ENCODE data around the gene FIBCD1.
"Not testable (repeated sequence)": the region's sequence is repeated elsewhere in the genome, so short reads cannot be mapped to it uniquely, and the experiment has no call there.

FIBCD1 gene

DNA sequence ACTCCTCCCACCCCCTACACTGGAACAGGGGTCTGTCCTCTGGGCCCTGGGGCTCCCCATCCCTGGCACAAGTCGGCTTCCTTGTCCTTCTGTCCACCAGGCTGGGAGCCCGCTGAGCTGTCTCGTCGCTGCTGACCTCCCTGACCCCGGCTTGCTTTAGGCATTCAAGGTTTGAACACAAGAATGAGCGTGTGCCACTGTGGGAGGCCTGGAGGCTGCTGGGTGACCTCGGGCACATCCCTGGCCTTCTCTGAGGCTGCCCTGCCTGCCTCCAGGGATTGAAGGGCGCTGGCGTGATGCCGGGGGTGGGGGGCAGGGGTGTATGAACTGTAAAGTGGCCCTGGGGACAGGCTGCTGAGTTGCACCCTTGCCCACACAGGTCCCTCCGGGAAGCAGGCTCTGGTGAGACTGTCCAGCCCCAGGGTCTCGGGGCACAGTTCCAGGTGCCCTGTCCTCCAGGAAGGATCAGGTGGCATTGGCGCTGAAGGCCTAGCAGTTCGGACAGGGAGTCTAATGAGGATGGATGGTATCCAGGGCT is 18.2 kb downstream of the FIBCD1 start:
- no peak for DNase-seq

DNA sequence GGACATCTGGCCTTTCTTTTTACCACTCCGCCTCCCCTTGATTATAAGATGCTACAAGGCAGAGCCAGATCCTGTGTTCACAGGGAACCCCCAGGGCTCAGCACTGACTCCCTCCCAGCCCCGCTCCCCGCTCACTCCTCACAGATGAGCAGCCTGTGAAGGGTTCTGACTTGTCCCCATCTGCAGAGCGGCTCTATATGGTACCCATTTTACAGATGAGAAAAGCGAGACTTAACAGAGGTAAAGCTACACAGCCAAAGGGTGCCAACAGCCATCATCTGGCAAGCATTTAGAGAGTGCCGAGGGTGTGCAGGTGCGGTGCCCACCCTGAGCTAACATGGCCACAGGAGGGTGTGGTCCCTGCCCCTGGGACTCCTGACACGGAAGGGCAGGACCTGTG is 18.8 kb downstream of the FIBCD1 start:
- DNase-seq, result no peak

DNA sequence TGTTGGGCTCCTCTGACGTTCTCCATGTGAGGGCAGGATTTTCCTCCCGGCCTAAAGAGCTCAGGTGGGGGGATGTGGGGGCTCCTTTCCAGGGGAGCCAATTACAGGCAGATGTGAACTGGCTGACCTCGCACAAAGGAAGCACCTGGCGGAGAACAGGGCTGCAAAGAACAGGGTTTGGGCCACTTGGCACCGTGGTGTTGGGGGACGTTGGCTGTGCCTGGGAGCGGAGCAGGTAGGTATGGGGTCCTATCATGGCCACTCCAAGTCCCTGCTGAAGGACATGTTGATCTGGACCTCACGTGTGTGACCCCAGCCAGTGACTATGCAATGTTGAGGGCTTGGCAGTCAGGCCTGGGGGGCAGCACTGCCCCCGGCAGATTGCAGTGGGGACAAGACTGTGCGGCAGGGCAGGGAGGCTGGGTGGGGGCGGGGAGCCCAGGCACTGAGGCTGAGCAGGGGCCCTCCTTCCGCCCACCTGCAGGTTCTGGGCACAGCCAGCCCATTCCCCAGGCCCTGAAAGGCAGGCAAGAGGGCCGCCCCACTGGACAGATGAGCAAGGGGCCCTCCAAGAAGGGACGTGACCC is 19.4 kb downstream of the FIBCD1 start:
- no peak for DNase-seq

DNA sequence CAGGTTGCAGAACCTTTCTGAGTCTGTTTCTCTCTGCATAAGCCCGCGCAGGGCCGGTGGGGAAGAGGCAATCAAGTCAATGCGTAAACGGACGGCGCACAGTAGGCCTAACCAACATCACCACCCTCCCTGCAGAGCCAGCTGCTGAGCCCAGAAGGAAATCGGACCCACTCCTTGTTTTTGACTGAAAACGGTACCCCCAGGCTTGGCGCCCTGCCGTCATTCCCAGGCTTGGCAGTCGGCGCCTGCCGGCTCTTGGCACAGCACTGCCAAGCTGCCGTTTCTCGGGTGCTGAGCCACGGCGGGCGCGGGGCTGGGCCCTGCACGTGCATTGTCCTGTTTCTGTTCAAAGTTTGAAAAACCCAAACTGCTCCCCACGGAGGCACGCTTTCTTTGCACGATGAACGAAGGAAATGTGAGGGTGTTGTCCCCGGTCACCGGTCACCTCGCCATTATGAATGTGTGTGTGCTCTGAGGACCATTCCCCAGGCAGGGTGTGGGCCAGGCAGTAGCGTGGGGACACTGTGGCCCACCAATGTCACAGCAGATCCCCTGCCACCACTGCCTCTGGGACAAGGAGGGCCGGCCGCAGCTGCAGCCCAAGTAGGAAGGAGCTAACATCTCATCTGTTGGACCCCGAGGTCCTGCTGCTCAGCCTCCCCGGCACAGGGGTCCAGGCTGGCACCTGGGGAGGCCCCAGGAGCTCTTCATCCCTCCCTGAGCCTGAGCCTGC is 20.1 kb downstream of the FIBCD1 start:
- no peak for DNase-seq

DNA sequence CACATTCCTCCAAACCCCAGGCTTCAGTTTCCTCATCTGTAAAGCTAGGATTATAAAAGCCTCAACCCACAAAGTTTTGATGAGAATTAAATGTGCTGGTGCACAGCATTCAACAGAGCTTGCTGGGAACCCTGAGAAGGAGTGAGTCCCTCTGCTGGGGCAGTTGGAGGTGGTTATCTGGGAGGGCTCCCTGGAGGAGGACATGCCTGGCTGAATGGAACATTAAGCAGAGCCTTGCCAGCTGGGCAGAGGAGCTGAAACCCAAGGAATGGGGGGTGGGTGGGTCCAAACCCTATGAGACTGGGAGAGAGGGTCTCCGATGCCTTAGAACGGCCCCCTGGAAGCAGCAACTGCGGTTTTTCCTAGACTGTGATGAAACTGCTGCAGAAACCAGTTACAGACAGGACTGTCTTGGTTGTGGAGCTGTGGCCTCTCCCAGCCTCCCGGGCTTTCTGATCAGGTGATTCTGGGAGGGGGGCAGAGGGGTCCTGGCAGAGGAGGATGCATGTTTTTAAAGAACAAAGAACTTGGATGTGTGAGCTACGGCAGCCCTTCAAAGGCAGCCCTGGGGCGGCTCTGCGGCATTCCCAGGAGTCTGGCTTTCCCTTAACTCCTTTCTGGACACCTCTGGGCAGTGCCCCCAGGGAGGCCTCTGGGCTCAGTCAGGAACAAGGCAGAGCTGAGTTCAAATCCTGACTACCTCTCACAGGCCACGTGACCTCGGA is 20.8 kb downstream of the FIBCD1 start:
- no peak for DNase-seq

DNA sequence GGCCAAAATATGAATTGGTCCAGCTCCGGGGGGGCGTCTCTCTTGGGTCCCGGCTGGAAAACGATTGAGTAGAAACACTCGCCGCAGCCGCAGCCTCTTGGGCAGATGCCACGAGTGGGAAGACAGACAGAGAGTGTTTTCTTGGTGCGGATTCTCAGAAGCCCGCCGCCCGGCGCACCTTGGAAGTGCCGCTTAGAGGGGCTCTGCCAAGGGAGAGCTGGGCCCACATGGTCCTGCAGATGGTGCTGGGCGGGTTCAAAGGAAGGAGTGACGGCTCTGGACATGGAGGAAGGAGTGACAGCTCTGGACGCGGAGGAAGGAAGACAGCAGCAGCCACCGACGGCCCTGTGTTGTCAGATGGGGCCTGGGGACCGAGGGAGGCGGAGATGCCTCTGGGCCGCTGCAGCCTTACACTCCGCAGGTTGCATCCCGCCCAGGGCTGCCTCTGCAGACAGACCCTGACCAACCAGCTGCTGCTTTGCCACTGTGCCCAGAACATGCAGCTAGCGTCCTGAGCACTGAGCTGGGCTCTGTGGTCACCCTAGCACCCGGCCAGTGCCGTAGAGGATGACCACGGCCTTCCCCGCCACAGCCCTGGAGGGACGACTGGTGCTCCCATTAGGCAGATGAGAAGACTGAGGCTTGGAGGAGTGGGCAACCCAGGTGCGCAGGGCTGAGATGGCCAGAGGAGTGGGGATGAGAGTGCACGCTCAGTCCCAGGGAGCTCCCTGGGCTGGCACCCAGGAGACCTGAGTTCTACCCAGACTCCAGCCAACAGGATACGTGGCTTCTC is 21.7 kb downstream of the FIBCD1 start:
- DNase-seq, result no peak

DNA sequence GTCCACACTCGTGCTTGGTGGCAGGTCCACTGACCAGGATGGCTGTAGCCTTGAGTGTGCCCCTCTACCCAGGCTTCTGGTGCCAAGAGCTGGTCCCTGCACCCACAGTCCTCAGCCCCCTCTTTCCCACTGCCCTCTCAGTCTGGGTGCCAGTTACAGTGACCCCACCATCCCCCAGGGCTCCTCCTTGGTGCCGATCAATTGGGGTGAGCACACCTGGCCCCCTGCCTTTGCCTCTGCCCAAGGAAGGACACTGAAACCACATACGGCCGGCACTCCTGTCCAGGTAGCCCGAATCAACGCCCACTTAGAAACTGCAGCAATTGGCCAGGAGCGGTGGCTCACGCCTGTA is 24.0 kb downstream of the FIBCD1 start:
- no peak for DNase-seq

DNA sequence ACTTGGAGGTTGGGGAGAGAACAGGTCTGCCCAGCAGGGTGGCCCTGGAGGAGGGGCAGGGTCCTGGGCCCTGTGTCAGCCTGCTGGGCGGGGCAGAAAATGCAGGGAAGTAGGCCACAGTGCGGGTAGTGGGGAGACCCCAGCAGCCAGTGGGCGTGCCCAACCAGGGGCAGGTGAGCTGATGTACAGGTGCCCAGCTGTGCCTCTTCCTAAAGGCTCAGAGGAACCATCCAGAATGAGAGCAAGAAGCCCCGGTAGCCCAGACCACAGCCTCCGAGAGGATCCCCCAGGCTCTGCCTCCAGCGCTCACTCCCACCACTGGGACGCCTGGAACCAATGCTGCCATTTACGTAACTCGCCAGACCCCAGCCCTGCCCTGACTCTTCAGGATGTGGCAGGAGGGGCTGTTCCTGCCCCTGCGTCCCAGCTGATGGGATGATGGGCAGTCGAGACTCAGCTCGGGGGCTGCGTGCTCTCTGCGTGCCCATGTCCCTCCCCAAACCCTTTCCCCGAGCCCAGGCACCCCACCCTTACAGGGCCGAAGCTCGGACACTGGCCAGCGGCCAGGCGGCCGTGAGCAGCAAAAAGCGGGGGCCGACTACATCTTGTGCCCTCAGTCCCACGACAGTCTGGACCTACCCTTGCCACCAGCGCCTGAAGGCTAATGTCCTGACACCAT is 24.5 kb downstream of the FIBCD1 start:
- no peak for DNase-seq

DNA sequence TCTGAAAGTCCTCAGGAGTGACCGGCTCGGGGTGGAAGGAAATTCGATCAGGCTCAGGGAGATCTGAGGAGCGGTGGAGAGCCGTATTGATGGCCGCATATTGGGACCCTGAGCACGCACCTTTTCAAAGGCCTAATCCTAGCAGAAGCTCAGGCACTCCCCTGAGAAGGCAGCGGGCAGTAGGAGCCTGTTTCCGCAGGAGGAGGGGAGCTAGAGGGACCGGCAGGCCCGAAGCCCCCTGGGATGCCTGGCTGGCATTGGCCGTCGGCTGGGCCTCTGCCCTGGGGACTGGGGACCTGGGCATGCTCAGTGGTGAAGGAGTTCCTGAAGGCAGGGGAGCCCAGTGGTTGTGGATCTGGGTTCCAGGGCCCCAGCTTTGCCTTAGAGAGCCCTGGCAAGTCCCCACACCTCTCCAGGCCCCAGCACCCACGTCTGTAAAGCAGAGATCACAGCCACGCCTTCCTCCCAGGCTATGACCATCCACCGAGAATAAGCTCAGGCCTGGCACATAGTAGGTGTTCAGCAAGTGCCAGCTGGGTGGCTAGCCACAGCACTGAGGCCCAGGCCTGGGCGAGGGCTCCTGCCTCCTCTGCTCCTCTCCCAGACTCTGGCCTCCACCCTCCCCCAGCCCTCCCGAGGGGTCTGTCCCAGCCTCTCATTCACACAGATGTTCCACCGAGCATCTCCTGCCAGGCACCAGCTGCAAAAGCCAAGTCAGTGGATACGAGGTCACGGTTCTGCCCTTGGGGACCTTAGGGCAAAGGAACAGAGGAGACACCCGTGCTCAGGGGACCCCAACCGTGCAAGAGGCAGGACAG is 25.2 kb downstream of the FIBCD1 start:
- no peak for DNase-seq

DNA sequence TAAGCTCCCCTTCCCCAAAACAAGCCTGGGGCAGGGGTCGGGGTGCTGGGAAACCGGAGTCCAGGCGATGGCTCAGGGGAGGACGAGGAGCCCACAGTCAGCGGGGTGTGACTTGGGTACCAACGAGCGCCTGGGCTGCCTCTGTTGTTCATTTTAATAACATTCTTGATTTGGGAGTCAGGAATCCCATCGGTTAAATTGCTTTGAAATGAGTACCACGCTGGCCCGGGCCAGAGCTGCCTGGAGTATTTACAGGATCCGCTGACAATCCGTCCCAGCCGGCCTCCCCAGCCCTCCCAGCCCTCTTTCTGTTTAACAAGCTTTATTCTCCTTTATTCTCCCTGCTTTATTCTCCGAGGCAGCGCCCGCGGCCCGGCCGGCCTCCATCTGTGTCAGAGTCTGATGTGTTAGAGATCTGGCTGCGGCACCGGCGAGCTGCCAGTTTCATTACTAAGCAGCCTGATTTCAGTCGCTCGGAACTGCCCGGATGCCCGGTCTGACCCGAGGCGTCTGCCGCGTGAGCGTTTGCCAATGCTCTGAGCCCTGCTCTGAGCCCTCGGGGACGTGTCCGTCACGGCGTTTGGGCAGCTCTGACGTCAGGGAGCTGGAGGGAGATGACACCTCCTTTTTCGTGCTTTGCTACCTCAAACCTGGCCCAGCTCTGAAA is 26.0 kb downstream of the FIBCD1 start:
- DNase-seq, result peak; percentile 41

DNA sequence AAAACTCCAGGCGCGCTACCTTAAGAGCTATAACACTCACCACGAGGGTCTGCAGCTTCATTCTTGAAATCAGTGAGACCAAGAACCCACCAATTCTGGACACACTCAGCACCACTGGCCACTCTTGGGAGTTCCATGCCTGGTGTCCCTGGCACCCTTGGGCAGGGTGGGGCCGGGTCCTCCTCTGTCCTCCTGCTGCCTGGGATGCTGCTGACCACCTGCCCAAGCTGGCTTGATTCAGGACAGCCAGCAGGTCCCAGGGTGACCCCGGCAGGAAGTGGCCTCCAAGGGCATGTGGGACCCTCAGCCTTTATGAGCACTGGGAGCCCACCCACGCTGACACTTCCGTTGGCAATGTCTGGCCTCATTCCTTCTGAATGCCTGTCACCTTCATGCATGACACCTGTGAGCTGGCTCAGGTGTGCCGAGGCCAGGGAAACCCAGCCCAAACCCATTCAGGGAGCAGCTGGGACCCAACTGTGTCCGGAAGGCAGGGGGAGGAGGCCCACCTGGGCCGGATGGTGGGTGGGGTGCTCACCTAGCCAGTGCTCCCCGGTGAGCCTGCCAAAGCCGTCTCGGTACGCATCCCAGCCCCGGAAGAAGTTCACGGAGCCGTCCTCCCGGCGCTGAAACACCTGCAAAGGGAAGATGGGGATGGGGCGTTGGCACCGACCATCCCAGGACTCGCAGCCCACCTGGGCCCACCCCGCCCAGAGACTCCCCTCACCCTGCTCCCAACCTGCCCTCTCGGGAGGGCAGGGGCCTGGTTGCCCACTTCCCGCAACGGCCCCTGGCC is 27.6 kb downstream of the FIBCD1 start:
- DNase-seq, result no peak

DNA sequence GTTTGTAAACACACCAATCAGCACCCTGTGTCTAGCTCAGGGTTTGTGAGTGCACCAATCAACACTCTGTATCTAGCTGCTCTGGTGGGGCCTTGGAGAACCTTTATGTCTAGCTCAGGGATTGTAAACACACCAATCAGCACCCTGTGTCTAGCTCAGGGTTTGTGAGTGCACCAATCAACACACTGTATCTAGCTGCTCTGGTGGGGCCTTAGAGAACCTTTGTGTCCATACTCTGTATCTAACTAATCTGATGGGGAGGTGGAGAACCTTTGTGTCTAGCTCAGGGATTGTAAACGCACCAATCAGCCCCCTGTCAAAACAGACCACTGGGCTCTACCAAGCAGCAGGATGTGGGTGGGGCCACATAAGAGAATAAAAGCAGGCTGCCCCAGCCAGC is 28.4 kb downstream of the FIBCD1 start:
- DNase-seq, result not testable (repeated sequence)

DNA sequence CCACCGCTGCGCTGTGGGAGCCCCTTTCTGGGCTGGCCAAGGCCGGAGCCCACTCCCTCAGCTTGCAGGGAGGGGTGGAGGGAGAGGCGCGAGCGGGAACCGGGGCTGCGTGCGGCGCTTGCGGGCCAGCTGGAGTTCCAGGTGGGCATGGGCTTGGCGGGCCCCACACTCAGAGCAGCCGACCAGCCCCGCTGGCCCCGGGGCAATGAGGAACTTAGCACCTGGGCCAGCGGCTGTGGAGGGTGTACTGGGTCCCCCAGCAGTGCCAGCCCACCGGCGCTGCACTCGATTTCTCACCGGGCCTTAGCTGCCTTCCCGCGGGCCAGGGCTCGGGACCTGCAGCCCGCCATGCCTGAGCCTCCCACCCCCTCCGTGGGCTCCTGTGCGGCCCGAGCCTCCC is 29.0 kb downstream of the FIBCD1 start:
- DNase-seq, result not testable (repeated sequence)

DNA sequence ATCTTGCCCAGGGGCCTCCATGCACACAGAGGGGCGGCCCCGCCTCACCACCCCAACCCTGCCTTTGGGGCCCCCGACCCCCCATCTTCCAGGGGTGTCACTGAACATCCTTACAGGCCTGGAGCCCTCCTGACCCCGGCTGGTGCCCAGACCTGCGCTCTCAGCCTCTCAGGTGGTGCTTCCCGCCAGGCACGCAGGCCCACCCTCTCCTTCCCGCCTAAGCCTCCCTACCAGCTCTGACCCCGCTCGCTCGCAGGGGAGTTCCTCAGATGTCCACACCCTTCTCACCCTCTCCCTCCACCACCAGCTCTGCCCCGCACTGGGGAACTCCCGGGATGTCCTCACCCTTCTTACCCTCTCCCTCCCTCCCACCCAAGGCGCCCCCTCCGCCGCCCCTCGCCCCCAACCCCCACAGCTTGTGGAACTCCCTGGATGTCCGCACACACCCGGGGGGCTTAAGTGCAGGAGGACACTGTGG is 30.1 kb downstream of the FIBCD1 start:
- DNase-seq, result no peak

DNA sequence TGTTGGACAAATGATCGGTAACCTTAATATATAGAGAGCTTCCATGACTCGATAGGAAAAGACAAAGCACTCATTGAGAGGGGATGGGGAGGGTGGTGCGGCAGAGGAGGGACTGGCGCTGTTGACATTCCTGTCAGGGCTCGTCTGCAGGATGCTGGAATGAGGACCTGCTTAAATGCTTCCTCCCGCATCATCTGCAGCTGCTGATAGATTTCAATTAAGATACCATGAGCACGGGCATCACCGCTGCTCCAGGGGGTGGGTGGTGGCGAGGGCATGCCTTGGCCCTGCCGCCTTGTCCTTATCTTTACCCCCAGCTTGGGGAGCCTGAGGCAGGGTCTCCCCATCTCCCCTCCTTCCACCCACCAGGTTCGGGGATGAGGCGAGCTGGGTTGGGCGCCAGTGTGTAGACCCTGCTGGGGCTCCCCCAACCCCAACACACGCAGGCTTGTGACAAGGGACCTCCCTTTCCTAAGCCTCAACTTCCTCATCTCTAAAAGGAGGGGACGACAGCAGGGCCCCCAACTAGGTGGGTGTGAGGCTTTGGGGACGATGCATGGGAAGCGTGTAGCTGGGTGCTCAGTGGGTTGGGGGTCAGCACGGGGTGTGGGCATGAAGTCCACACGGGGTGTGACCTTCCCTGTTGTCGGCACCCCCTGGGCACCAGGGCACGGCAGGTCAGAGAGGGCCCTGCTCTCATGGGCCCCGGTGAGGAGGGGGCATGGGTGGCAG is 30.7 kb downstream of the FIBCD1 start:
- DNase-seq, result no peak

DNA sequence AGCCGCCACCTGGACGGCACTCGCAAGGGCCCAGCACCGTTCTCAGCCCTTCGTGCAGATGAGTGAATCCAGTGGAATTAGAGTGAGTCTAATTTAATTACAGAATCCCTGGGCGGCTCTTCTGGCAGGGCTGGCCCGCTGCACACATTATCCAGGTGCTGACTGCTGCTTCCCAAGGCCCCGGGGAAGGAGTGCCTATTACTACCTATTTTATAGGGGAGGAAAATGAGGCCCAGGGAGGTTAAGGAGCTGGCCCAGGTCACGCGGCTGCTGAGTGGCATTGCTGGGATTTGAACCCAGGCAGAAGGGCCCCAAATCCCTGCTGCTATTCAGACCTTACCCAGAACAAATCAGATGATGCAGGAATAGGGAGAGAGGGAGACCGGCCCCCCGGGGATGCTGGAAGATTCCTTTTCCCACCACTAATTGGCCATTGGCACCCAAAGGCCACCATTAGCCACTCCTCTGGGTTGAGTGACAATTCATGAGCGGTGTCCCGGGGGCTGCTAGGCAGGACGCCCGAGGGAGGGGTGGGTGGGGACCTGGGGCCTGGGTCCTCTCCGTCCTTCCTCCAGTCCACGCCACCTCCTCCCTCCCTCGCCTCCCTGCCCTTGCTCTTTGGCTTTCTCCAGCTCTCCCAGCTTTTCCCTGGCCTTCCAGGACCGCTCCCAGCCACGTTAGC is 32.2 kb downstream of the FIBCD1 start:
- no peak for DNase-seq

DNA sequence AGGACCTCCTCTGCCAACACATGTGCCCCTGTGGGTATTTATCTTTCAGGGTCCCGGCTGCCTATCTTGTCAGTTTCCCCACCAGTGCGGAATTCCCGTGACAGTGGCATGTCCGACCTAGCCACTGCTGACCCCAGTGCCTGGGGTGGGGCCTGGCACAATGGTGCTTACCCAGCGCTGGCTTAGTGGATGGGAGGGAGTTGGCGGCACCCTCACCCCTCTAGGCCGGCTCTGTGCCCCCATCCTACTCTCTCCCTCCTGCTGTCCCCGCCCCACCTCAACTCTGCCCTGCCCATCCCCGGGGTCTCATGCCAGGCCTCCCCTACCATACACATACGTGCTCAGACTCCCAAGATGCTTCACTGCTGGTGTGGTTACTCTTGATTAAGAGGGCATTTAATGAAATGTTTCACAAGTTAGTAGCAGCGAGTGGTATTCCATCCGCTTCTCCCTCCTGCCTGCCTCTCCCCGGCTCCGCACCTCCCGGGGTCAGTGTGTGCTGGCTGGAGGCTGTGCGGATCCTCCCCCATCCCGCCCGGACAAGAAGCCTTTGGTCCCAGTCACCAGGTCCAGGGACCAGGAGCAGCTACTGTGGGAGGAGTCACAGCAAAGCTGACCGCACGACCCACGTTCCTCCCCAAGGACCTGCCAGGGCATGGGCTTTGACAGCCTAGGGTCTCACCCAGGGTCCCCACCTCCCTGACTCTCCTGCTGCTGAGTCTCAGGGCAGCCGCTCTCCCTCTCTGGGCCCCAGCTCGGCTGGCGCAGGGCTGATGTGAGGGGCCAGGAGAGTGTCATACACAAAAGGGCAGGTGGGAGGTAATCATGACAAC is 32.9 kb downstream of the FIBCD1 start:
- DNase-seq, result no peak

All from femur (tissue), 1 donor.